ENCODE results near the gene COL25A1. TPM values are rescaled to one million over a fixed set of nuclear protein-coding genes. Genes with fewer than 3 reads are reported as not detected.

COL25A1 gene
- total and polyA plus RNA-seq, 5 donors from 2014 or later = 0.19 TPM; not detected in 4

- no peak overlapping the region for H3K27ac ChIP-seq (ENCODE audit: insufficient read depth, low read length, poor library complexity, severe bottlenecking)
- peaks cover 0 to 15% (median 4%) of the 10 kb centered on the region in 4 donors for H3K4me1 Mint-ChIP-seq
- H3K36me3 Mint-ChIP-seq = no peaks in the 10 kb centered on the region
- H3K27ac Mint-ChIP-seq = peak overlapping the region in 1 of 3 donors; percentile 18
- peaks cover 51% of the 10 kb centered on the region for H3K27me3 Mint-ChIP-seq
- H3K4me1 ChIP-seq (ENCODE audit: control insufficient read depth, insufficient read depth, low read length, poor library complexity, severe bottlenecking) = peaks cover 10% of the 10 kb centered on the region
- H3K36me3 ChIP-seq (ENCODE audit: control insufficient read depth, insufficient read depth, low read length) = no peaks in the 10 kb centered on the region
- H3K4me3 ChIP-seq (ENCODE audit: low read depth, low read length) = no peak overlapping the region
- H3K9me3 Mint-ChIP-seq = no peaks in the 10 kb centered on the region
- no peaks in the 10 kb centered on the region for H3K9me3 ChIP-seq (ENCODE audit: control insufficient read depth in 2 of 2, low read length in 2 of 2)
- ATAC-seq (ENCODE audit: low read depth in 2 of 2) (no peak), DNase-seq (no peak)
- peak overlapping the region in 3 of 4 donors; percentile 52 to 81 (median 75) for H3K4me3 Mint-ChIP-seq
- H3K27me3 ChIP-seq (ENCODE audit: control insufficient read depth, insufficient read depth, low read length) = peaks cover 44% of the 10 kb centered on the region
Observed at GRCh38 chr4:109301651-109302360, 652 bp downstream of the COL25A1 start.

- ATAC-seq (ENCODE audit: low read depth in 2 of 2) (no peak), DNase-seq (peak in 1 of 3 donors; percentile 11)
- H3K36me3 ChIP-seq (ENCODE audit: control insufficient read depth, insufficient read depth, low read length) = no peaks in the 10 kb centered on the region
- peaks cover 10% of the 10 kb centered on the region for H3K4me1 ChIP-seq (ENCODE audit: control insufficient read depth, insufficient read depth, low read length, poor library complexity, severe bottlenecking)
- H3K27ac ChIP-seq (ENCODE audit: insufficient read depth, low read length, poor library complexity, severe bottlenecking) = no peak overlapping the region
- H3K9me3 ChIP-seq (ENCODE audit: control insufficient read depth in 2 of 2, low read length in 2 of 2) = no peaks in the 10 kb centered on the region
- H3K27me3 Mint-ChIP-seq = peaks cover 65% of the 10 kb centered on the region
- H3K36me3 Mint-ChIP-seq = no peaks in the 10 kb centered on the region
- H3K27me3 ChIP-seq (ENCODE audit: control insufficient read depth, insufficient read depth, low read length) = peaks cover 34% of the 10 kb centered on the region
- H3K4me3 Mint-ChIP-seq = no peak overlapping the region
- peaks cover 0 to 15% (median 4%) of the 10 kb centered on the region in 4 donors for H3K4me1 Mint-ChIP-seq
- H3K27ac Mint-ChIP-seq = no peak overlapping the region
- no peak overlapping the region for H3K4me3 ChIP-seq (ENCODE audit: low read depth, low read length)
- H3K9me3 Mint-ChIP-seq = no peaks in the 10 kb centered on the region
Observed at GRCh38 chr4:109298279-109299010, 4.0 kb downstream of the COL25A1 start.

GRCh38 chr4:109296527-109296926, 5.9 kb downstream of the COL25A1 start:
- no peaks in the 10 kb centered on the region for H3K9me3 Mint-ChIP-seq
- H3K36me3 ChIP-seq (ENCODE audit: control insufficient read depth, insufficient read depth, low read length) = no peaks in the 10 kb centered on the region
- ATAC-seq (ENCODE audit: low read depth in 2 of 2) = no peak
- no peak overlapping the region for H3K4me3 Mint-ChIP-seq
- H3K9me3 ChIP-seq (ENCODE audit: control insufficient read depth in 2 of 2, low read length in 2 of 2) = no peaks in the 10 kb centered on the region
- H3K27ac ChIP-seq (ENCODE audit: insufficient read depth, low read length, poor library complexity, severe bottlenecking) = no peak overlapping the region
- peaks cover 0 to 4% (median 2%) of the 10 kb centered on the region in 4 donors for H3K4me1 Mint-ChIP-seq
- H3K27me3 ChIP-seq (ENCODE audit: control insufficient read depth, insufficient read depth, low read length) = peaks cover 29% of the 10 kb centered on the region
- peaks cover 55% of the 10 kb centered on the region for H3K27me3 Mint-ChIP-seq
- DNase-seq = no peak
- peaks cover 1% of the 10 kb centered on the region for H3K4me1 ChIP-seq (ENCODE audit: control insufficient read depth, insufficient read depth, low read length, poor library complexity, severe bottlenecking)
- H3K27ac Mint-ChIP-seq = no peak overlapping the region
- no peaks in the 10 kb centered on the region for H3K36me3 Mint-ChIP-seq
- no peak overlapping the region for H3K4me3 ChIP-seq (ENCODE audit: low read depth, low read length)

GRCh38 chr4:109295081-109295480, 7.4 kb downstream of the COL25A1 start:
- H3K9me3 Mint-ChIP-seq = no peaks in the 10 kb centered on the region
- DNase-seq = no peak
- Histone ChIP-seq H3K27ac (ENCODE audit: insufficient read depth, low read length, poor library complexity, severe bottlenecking) (no peak overlapping the region), H3K9me3 (ENCODE audit: control insufficient read depth in 2 of 2, low read length in 2 of 2) (no peaks in the 10 kb centered on the region), H3K4me1 (ENCODE audit: control insufficient read depth, insufficient read depth, low read length, poor library complexity, severe bottlenecking) (no peaks in the 10 kb centered on the region), H3K27me3 (ENCODE audit: control insufficient read depth, insufficient read depth, low read length) (peaks cover 19% of the 10 kb centered on the region), H3K4me3 (ENCODE audit: low read depth, low read length) (no peak overlapping the region), H3K36me3 (ENCODE audit: control insufficient read depth, insufficient read depth, low read length) (no peaks in the 10 kb centered on the region)
- H3K36me3 Mint-ChIP-seq = no peaks in the 10 kb centered on the region
- H3K4me3 Mint-ChIP-seq = no peak overlapping the region
- ATAC-seq (ENCODE audit: low read depth in 2 of 2) = no peak
- H3K27me3 Mint-ChIP-seq = peaks cover 52% of the 10 kb centered on the region
- H3K4me1 Mint-ChIP-seq = no peaks in the 10 kb centered on the region
- H3K27ac Mint-ChIP-seq = no peak overlapping the region

- H3K36me3 Mint-ChIP-seq = no peaks in the 10 kb centered on the region
- Histone ChIP-seq H3K4me3 (ENCODE audit: low read depth, low read length) (no peak overlapping the region), H3K4me1 (ENCODE audit: control insufficient read depth, insufficient read depth, low read length, poor library complexity, severe bottlenecking) (no peaks in the 10 kb centered on the region), H3K27ac (ENCODE audit: insufficient read depth, low read length, poor library complexity, severe bottlenecking) (no peak overlapping the region), H3K27me3 (ENCODE audit: control insufficient read depth, insufficient read depth, low read length) (peaks cover 13% of the 10 kb centered on the region), H3K9me3 (ENCODE audit: control insufficient read depth in 2 of 2, low read length in 2 of 2) (no peaks in the 10 kb centered on the region), H3K36me3 (ENCODE audit: control insufficient read depth, insufficient read depth, low read length) (no peaks in the 10 kb centered on the region)
- ATAC-seq (ENCODE audit: low read depth in 2 of 2) (no peak), DNase-seq (no peak)
- H3K27ac Mint-ChIP-seq = no peak overlapping the region
- no peaks in the 10 kb centered on the region for H3K4me1 Mint-ChIP-seq
- no peak overlapping the region for H3K4me3 Mint-ChIP-seq
- H3K27me3 Mint-ChIP-seq = peaks cover 49% of the 10 kb centered on the region
- no peaks in the 10 kb centered on the region for H3K9me3 Mint-ChIP-seq
Observed at GRCh38 chr4:109294468-109295020, 7.9 kb downstream of the COL25A1 start.

GRCh38 chr4:109294006-109294405, 8.5 kb downstream of the COL25A1 start:
- peak in 1 of 3 donors; percentile 60 for DNase-seq
- no peaks in the 10 kb centered on the region for H3K9me3 Mint-ChIP-seq
- no peaks in the 10 kb centered on the region for H3K4me1 ChIP-seq (ENCODE audit: control insufficient read depth, insufficient read depth, low read length, poor library complexity, severe bottlenecking)
- no peaks in the 10 kb centered on the region for H3K36me3 Mint-ChIP-seq
- H3K4me1 Mint-ChIP-seq = no peaks in the 10 kb centered on the region
- no peak overlapping the region for H3K4me3 ChIP-seq (ENCODE audit: low read depth, low read length)
- no peaks in the 10 kb centered on the region for H3K36me3 ChIP-seq (ENCODE audit: control insufficient read depth, insufficient read depth, low read length)
- no peak for ATAC-seq (ENCODE audit: low read depth in 2 of 2)
- no peak overlapping the region for H3K27ac Mint-ChIP-seq
- H3K27me3 ChIP-seq (ENCODE audit: control insufficient read depth, insufficient read depth, low read length) = peaks cover 9% of the 10 kb centered on the region
- peaks cover 50% of the 10 kb centered on the region for H3K27me3 Mint-ChIP-seq
- H3K9me3 ChIP-seq (ENCODE audit: control insufficient read depth in 2 of 2, low read length in 2 of 2) = no peaks in the 10 kb centered on the region
- H3K4me3 Mint-ChIP-seq = no peak overlapping the region
- no peak overlapping the region for H3K27ac ChIP-seq (ENCODE audit: insufficient read depth, low read length, poor library complexity, severe bottlenecking)

DNA sequence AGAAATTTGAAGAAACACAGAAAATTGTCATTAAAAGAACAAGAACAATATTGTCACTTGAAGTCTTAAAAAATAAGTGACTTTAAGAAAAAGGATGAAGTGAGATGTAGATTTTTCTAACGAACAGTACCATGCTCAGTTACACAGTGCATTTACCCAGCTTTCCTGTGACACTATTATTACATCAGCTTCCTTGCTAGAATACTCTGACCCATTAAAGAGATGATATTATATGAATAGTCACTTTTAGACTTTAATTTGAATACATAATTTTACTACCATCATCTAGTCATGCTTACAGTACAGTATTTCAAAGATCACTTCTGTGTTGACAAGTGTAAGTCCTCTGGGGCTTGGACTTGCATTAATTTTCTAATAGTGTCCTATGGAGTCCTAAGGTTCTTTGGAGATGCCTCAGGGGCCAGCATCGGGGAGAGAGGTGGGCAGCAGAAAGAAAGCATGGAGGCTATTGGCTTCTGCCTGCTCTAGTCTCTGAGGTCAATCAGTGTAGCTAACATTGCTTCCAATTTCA, 10.7 kb downstream of the COL25A1 start:
- H3K4me1 Mint-ChIP-seq = no peaks in the 10 kb centered on the region
- H3K27ac Mint-ChIP-seq = no peak overlapping the region
- ATAC-seq (ENCODE audit: low read depth in 2 of 2) (no peak), DNase-seq (no peak)
- H3K4me3 ChIP-seq (ENCODE audit: low read depth, low read length) = no peak overlapping the region
- H3K9me3 ChIP-seq (ENCODE audit: control insufficient read depth in 2 of 2, low read length in 2 of 2) = no peaks in the 10 kb centered on the region
- H3K9me3 Mint-ChIP-seq = no peaks in the 10 kb centered on the region
- no peaks in the 10 kb centered on the region for H3K36me3 ChIP-seq (ENCODE audit: control insufficient read depth, insufficient read depth, low read length)
- H3K27ac ChIP-seq (ENCODE audit: insufficient read depth, low read length, poor library complexity, severe bottlenecking) = no peak overlapping the region
- H3K27me3 Mint-ChIP-seq = peaks cover 44% of the 10 kb centered on the region
- no peak overlapping the region for H3K4me3 Mint-ChIP-seq
- H3K27me3 ChIP-seq (ENCODE audit: control insufficient read depth, insufficient read depth, low read length) = peaks cover 9% of the 10 kb centered on the region
- no peaks in the 10 kb centered on the region for H3K36me3 Mint-ChIP-seq
- H3K4me1 ChIP-seq (ENCODE audit: control insufficient read depth, insufficient read depth, low read length, poor library complexity, severe bottlenecking) = no peaks in the 10 kb centered on the region

Measured in CD4-positive, CD25-positive, alpha-beta regulatory T cell (primary cell).